ENCODE measurements around the gene CPA4.
A peak's percentile ranks its signal among the peaks of the same experiment; 100 is the strongest.

Gene CPA4

DNA sequence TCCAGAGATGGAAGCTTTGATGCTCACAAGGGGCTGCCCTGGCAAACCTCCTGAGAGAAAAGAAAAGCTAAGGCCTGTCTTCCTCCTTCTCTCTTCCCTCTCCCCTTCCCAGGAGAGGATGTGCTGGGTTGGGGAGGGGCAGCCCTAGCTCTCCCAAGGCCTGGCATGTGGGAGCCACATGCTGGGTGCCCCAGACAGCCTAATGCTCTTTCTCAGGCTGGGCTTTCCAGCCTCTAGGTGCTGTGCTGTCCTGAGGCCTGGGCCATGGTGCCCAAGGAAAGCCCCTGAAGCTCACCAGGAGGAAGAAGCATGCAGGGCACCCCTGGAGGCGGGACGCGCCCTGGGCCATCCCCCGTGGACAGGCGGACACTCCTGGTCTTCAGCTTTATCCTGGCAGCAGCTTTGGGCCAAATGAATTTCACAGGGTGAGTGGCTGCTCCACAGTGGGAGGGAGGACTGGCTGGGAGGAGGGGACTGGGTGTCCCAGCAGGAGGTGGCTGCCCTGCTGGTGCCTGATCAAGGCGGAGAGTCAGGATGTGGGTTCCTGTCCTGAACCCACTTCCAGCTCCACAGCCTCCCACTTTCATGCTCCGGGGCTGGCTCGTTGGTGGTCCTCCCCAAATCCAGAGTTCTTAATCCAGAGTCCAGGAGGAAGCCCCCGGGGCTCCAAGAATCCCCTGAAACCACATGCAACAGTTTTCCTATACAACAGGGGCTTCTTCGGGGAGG lies 53.4 kb downstream of the CPA4 start:
- no peak for DNase-seq

DNA sequence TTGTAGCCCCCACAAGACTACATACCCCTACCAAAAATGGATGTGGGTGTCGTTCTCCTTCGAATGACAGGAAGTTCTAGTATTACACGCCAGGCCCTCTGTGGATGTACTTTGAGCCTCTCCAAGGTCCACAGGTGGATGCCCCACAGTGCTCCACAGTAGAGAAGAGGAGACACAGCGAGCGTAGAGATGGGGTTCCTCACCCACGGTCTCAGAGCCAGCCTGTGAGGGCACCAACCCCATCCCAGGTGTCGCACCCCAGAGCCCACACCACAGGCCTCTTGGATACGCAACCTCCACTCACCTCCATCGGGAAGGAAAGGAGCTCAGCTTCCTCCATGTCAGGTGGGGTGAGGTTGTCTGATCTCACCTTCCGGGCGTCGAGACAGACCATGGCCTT lies 54.0 kb downstream of the CPA4 start:
- no peak for DNase-seq

DNA sequence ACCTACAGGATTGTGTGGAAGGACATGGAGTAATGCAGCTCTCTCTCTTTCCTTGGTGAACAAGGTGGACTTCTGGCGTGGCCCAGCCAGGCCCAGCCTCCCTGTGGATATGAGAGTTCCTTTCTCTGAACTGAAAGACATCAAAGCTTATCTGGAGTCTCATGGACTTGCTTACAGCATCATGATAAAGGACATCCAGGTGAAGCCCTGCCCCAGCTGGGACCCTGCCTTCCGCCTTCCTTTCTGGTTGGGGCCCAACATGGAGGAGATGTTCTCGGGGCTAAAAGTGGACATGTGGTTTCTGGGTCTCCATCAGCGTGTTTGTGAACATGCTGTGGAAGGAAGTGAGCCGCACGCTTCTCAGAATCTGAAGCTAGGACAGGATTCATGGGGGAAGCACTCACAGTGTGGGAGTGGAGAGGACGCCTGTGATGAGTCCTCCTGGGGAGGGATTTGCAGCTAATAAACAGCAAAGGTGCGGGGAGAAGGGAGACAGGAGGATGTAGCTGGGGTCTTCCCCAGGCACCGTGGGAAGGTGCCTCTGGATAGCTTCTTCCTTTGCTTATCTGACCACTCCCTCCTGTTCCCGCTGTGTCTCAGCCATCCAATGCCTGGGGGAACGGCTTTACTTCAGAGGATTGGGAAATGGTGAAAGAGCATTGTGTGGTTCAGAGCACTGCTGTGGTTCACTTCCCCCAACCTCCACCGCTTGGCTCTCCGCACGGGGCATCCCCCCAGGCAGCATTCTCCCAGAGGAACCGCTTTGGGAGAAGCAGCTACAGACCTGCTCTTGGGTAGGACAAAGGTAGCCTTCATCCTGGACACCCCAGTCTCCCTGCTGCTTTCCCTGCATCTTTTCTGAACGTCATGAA lies 57.2 kb downstream of the CPA4 start:
- no peak for DNase-seq

DNA sequence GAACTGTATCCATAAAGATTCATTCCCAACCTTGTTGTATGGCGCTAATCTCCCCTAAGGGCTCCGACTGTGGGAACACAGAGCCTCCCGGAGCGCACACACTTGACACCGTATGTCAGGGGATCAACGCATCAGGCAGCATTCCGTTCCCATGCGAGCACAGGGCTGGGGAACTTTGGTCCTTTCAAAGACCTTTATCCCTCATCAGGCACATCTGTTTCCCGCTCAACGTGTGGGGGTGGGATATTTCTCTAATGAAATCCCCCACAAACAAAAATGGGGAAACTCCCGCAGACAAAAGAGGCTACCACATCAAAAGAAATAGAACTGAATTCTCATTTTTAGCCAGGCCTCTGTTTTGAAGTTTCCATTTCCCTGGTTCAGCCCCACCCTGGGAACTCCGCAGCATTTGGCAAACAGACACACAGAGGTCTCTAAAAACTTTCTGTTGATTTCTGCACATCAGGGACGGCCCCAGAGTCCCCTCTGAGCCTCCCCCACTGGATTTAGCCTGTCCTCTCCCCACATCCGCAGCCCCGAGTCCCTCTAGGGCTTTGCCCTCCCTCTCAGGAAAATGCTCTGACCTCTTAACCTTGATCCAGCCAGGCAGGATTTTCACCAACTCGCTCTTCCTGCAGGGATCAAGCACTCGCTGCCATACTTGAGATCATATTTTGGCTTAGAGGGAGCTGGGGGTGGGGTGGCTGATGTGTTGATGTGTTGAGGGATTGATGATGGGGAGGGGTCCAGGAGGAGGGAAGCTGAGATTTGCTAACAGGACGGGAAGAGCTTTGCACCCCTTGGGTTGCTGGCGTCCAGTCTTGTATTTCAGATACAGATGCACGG lies 58.2 kb downstream of the CPA4 start:
- no peak for DNase-seq

DNA sequence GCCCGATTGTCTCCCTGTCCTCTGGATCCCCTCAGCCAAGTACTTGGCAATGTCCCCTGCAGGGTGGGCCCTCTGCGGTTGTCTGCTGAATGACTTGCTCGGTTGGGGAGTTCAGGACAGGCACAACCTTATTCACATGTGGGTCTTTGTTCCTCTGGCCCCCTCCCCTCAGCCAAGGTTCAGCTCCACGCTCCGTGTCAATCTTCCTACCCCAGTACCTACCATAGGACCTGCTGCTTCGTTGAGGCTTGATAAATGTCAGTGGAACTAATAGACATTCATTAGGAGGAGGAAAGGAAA lies 58.8 kb downstream of the CPA4 start:
- DNase-seq, result no peak

DNA sequence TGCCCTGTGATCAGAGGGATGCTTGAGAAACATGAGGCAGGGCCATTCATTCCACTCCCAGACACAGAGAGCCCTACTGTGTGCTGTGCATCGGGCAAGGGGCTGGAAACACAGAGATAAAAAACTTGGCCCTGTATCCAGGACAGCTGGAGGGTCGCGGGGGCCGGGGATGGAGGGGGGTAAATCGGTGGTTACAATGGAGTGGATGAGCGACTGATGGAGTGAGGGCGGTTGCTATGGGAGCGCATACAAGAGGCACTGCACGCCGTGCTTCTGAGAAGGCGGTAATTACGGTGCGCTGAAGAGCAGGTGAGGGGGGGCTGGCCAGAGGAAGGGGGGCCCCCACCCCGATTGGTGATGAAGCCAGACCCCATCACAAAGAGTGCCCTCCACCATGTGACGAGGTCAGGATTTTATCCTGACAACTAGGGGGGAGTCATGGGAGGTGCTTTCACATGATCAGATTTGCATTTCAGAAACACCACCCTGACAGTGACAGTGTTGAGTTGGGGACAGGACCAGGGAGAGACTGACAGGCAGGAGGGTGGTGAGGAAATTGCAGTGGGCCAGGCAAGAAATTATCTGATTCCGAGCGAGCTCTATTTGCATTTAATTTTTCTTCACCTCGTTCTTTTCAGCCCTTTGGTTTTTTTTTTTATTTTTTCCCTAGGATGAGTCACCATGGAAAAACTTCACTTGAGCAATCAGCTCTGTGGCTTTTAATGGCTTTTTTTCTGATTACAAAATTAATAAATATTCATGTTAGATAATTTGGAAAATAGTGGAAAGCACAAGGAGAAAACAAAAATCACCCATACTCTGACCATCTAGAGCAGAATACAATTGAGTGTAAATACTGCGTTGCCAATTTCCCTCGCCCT lies 59.5 kb downstream of the CPA4 start:
- peak; percentile 8 for DNase-seq

DNA sequence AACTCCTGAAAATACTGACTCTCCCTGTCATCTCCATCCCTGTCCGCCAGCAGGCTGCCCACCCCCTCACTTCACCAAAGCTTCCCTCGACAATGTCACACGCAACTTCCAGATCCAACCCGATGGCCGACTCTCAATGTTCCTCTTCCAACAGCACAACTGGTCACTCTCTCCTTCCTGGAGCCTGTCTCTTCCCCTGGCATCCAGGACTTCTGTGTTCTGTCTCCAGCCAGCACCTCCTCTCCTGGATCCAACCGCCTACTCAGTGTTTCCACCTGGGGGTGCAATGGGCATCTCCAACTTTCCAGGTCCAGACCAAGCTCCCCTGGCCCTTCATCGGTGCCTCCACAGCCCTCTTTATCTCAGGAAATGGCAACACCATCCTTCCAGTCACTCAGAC lies 60.2 kb downstream of the CPA4 start:
- DNase-seq, result no peak

DNA sequence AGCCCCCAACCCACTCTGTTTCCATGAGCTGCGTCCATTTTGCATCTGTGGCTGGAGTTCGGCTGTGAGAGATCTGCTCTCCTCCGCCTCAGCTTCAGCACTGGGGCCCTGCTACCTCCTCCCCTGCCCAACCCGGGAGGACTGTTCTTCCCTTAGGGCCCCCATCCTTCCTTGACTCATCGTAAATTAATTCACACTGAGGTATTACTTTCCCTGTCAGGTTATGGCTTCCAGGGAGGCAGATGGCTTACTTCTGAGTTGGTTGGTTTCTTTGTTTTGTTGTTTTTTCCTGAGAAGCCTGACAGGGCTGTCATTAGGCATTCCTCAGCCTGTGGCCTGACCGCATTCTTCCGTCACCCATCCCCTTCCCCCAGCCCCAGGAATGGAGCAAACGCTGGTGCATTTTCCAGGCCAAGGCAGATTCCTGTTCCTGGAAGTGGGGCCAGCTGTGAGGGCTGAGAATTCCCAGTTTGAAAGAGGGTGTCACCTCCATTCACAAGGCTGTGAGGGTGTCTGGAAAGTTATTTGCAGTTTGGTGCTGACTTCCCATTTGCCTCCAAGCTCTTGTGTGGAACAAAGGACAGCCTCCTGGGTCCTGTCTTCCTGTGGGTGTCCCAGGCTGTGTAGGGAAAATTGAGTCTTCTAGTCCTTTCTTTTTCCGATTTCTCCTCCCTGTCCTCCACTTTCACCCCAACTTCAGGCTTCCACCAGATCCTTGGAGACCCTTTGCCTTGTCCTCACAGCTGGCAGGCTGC lies 63.3 kb downstream of the CPA4 start:
- peak; percentile 87 for DNase-seq

DNA sequence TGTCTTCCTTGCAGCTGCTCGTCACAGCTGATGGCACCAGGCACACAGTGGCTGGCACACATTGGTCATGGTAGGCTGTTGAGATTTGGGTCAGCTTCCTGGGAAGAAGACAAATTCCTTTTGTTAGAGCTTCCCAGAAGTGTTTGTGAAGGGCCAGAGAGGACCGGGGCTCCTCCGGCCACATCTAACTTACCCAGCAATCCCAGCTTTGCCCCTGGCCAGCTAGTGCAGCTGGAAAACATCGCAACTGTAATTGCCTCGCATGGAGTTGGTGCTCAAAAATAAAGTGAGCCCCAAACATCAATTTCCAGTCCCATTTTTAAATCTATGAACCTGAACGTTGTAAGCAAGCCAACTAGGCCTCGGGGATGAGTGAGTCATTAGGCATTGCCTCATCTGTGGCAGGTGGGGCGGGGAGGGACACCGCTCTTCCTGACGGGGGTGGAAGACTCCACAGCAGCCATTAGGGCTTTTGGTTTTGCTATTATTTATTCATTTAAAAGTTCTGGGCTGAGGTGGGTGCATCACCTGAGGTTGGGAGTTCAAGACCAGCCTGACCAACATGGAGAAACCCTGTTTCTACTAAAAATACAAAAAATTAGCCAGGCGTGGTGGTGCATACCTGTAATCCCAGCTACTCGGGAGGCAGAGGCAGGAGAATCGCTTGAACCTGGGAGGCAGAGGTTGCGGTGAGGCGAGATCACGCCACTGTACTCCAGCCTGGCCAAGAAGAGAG lies 64.1 kb downstream of the CPA4 start:
- peak; percentile 8 for DNase-seq

DNA sequence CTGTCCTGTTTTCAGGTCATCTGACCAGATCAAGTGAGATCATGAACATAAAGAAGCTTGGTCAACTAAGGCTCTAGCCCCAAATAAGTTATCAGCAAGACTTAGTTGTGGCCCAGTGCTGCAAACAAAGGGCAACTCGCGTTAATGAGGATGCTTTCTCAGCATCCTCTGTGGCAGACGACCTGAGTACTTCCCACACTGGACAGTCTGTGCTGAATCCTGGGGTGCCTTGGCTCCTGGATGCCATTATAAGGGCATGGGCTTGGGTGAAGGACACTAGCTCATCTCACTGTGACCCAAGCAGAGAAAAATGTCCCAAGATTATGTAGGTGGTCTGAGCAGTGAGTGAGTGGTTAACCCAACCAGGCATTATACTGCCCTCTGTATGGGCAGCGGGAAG lies 65.5 kb downstream of the CPA4 start:
- DNase-seq, result no peak

DNA sequence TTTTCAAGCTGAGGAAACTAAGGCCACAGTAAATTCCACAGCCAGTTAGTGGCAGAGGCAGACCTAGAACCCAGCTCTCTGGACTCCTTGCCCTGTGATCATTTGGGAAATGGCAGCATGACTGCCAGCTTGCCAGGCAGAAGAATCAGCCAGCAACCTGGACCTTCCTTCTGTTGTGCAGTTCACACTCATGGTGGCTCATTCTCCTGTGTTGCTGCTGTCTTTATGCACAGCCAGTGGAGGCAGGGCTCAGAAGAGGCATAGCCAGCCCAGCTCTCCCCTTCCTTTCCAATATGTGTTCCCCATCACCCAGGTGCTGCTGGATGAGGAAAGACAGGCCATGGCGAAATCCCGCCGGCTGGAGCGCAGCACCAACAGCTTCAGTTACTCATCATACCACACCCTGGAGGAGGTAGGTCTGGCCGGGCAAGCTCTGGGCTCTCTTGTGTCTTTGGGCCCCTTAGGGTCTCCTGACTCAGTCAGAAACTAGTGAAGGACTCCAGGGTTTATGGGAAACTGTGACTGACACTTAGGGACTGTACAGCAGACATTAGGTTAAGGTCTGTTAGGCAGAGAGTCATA lies 66.4 kb downstream of the CPA4 start:
- no peak for DNase-seq

DNA sequence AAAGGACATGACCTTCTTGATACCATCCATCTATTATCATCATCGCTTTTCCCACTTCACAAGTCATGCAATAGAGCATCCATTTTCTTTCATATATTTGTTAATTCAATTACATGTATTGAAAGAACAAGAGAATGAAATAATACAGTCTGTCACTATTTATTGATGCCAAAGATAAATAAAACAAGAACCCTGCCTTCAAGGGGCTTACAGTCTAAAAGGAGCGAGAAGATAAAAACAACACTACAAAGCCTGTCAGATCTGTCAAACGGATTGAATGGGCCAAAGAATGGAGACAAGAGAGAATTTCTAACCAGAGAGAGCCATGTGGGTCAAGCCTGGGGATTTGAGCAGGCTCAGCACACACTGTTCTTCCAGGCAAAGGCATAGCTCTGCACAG lies 67.6 kb downstream of the CPA4 start:
- no peak for DNase-seq

DNA sequence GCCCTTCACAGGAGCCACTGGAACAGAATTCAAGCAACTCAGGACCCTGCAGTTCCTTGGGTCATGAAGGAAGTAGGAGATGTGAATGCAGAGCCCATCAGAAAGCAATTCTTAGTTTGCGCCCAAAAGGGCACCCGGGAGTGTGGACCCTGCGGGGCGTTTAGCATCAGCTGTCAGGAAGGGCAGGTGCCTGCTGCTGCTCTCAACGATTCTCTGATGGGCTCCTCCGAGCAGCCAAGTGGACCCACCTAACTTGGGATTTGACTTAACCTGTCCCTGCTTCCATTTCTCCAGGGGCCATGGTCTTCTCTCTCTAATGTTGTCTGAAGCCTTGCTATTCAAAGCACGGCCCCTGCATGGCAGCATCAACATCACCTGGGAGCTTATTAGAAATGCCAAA lies 68.7 kb downstream of the CPA4 start:
- DNase-seq, result no peak

DNA sequence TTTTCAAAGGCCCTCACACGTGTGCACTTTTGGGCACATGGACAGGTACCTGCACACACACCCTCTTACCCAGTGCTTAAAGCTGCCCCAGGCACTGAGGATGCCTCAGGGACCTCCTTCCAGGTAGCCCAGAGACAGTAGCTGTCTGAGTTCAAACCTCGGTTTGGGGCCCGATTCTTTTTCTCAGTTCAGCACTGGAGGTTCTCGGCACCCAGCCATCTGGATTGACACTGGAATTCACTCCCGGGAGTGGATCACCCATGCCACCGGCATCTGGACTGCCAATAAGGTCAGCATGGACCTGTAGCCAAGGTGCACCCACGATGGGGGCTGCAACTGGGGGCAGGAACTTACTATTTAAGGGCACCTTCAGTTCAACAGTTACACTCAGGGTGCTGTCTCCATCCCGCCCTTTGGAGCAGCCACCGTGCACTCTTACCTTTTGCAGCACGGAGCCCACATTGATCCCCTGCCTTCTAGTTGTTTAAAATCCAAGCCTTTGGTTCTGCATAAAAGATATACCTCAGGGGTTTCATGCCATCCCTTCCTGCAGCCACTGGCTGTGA lies 69.4 kb downstream of the CPA4 start:
- DNase-seq, result no peak

DNA sequence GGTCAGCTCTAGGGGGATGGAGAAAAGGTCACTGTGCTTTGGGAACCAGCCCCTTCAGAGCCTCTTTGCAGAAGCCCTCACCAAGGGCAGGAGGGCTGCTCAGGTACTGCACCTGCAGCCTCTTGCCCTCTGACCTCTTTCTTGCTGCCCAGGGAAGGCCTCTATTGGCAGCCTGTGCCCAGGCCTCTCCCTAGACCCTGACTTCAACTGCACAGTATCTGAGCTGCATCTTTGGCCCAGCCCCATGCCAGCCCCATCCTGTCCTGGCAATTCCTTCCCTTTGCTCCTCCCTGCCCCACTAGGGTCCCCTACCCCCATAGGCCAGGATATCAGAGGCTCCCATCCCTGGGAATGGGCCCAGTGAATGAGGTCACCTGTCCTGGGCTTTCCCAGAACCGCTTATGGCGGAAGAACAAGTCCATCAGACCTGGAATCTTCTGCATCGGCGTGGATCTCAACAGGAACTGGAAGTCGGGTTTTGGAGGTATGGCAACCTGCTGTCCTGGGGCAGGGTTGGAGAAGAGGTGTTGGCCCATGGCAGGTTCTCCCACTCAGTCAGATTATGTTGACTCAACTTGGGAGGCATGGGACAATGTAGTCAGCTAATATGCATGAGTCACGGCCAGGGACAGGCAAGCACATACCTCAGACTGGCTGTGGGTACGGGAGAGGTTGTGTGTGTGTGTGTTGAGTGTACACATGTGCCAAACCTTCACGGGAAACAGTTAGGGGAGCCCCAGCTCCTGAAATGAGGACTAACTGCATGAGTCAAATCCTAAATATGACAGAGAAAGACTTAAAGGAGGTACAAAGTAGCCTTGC lies 70.3 kb downstream of the CPA4 start:
- peak; percentile 90 for DNase-seq

DNA sequence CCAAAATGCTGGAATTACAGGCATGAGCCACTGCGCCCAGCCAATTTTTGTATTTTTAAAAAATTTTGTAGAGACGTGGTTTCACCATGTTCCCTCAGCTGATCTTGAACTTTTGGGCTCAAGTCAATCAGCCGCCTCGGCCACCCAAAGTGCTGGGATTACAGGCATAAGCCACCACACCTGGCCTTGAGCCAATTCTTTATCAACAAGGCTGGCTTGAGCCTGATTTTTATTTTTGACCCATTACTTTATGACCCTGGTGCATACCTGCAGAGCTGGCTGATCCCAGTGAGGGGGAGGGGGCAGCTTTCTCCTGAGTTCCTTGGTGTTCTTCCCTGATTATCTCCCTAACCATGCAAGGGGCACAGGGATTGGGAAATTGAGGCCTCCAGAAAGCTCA lies 71.5 kb downstream of the CPA4 start:
- no peak for DNase-seq

DNA sequence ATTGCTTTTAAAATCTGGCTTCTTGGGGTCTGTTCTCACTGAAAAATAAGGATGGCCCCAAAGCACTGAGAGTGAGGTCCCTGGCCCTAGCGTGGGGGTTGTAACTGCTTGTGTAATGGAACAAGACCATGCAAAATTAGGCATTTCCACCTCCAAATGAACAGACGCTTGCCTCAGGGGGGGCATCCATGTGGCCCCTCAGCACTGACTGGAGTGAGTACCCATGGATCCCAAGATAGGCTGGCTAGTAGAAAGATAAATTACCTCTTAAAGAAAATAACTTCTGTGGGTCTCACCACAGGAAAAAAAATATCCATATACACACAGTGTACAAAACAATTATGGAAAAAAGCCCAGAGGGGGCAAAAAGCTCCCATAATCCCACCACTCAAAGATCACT lies 72.1 kb downstream of the CPA4 start:
- DNase-seq, result no peak

DNA sequence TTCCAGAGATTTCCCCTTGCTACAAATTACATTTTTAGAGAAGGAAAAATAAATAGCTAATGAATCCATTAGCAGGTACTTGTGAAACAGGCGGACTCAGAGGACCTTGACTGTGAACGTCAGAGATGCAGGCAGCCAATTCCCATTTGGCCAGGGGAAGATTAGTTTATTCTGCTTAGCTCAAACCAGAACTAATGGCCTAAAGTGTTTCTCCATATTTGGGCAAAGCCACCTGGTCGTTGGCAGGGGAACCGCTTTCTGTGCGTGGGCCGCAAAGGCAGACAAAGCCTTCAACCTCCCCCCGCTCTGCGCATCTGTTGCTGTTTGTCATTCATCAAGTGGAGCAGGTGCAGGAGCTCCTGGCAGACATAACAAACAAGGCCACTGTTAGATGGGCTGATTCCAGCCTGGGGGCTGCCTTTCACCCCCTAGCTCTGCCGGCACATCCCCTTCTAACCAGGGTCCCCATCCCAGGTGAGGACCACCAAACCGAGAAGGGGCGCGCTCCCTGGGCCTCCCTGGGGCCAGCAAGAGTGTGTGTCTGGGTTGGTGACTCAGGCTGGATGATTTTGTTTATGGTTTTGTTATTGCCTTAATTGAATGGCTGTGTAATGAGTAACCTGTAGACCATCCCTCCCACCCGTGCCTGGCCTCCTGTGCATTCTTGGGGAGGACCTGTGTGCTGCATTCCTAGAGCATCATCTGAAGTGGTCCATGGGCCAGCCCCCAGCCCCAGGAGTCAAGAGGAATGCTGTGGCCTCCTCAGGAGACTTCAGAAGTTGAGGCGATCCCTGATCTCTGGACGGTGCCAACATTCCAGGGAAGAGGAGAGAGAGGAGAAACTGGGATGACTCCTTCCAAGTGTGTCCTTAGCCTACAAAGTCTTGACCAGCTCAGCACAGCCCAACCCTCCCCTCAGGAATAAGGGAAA lies 72.8 kb downstream of the CPA4 start:
- no peak for DNase-seq
